GF-D8 (cell line): ENCODE measurements around the gene CABP2.
"Not testable (repeated sequence)": the region's sequence is repeated elsewhere in the genome, so short reads cannot be mapped to it uniquely, and the experiment has no call there.

Source experiments
- DNase-seq: peaks from one replicate; lab custom pipeline; 2025; lab: John Stamatoyannopoulos, UW

Gene CABP2

DNA sequence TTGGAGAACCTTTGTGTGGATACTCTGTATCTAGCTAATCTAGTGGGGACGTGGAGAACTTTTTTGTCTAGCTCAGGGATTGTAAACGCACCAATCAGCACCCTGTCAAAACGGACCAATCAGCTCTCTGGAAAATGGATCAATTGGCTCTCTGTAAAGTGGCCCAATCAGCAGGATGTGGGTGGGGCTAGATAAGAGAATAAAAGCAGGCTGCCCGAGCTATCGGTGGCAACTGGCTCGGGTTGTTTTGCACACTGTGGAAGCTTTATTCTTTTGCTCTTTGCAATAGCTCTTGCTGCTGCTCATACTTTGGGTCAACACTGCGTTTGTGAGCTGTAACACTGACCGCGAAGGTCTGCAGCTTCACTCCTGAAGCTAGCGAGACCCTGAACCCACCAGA lies 46.6 kb downstream of the CABP2 start:
- DNase-seq = not testable (repeated sequence)

DNA sequence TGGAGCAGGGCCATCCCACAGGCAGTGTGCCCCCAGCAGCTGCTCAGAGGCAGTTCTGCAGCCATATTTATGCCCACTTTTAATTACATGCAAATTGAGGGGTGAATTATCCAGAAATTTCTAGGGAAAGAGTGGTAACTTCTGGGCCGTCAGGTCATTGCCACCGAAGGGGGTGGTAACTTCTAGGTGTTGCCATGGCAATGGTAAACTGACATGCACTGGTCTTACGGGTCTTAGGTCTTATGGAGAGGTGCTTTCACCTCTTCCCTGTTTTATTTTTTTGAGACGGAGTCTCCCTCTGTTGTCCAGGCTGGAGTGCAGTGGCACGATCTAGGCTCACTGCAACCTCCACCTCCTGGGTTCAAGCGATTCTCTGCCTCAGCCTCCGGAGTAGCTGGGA lies 50.4 kb downstream of the CABP2 start:
- no peak for DNase-seq

- no peak for DNase-seq
Observed at GRCh38 chr11:67470337-67471002, 52.8 kb downstream of the CABP2 start.

GRCh38 chr11:67469508-67469811 lies 53.8 kb downstream of the CABP2 start:
- no peak for DNase-seq
